Liver (tissue), 9 donors: Measurements from ENCODE around the gene PARD3B. TPM values are rescaled to one million over a fixed set of nuclear protein-coding genes. Genes with fewer than 3 reads are reported as not detected.

ENCODE experiments used
- DNase-seq: peaks from one replicate; pipeline ENCODE4 v3.0.0-alpha.2; 2017; ENCODE audit warnings: low spot score
- H3K27ac ChIP-seq, 2 donors: one replicate each; pipeline ENCODE4 v1.7.0; 2013; ENCODE audit warnings: inconsistent platforms in 2 of 2, low read length in 2 of 2, control low read depth in 1 of 2, low read depth in 1 of 2, mild to moderate bottlenecking in 1 of 2
- H3K27me3 ChIP-seq, 4 donors: one replicate each; pipeline versions ENCODE4 v1.6.1 to v1.7.0; 2013; ENCODE audit warnings: low read length in 3 of 4, inconsistent platforms in 1 of 4, mild to moderate bottlenecking in 1 of 4, moderate library complexity in 1 of 4; ENCODE audit not compliant: control insufficient read depth in 4 of 4, insufficient read depth in 4 of 4
- H3K36me3 ChIP-seq, 4 donors: one replicate each; pipeline versions ENCODE4 v1.6.1 to v1.7.0; 2013; ENCODE audit warnings: low read length in 3 of 4, mild to moderate bottlenecking in 3 of 4, low read depth in 1 of 4, moderate library complexity in 1 of 4; ENCODE audit not compliant: control insufficient read depth in 4 of 4, insufficient read depth in 3 of 4
- H3K4me1 ChIP-seq, 4 donors: one replicate each; pipeline versions ENCODE4 v1.6.1 to v1.7.0; 2013; ENCODE audit warnings: low read length in 3 of 4, mild to moderate bottlenecking in 3 of 4, moderate library complexity in 1 of 4; ENCODE audit not compliant: control insufficient read depth in 4 of 4, insufficient read depth in 4 of 4
- H3K4me3 ChIP-seq, 3 donors: one replicate each; pipeline versions ENCODE4 v1.6.1 to v1.7.0; 2013; ENCODE audit warnings: low read length in 3 of 3, control low read depth in 1 of 3, low read depth in 1 of 3, mild to moderate bottlenecking in 1 of 3
- H3K9ac ChIP-seq, 2 donors: one replicate each; pipeline ENCODE4 v1.7.0; 2013; ENCODE audit warnings: low read length in 2 of 2, mild to moderate bottlenecking in 2 of 2, moderate library complexity in 2 of 2, control low read depth in 1 of 2, low read depth in 1 of 2
- H3K9me3 ChIP-seq, 4 donors: one replicate each; pipeline versions ENCODE4 v1.6.1 to v1.7.0; 2013; ENCODE audit warnings: low read length in 3 of 4; ENCODE audit not compliant: control insufficient read depth in 4 of 4
- ATF3 ChIP-seq: IDR thresholded peaks from 2 replicates; pipeline ENCODE4 v1.6.1; 2016; ENCODE audit warnings: antibody characterized with exemption
- CTCF ChIP-seq: fragments of 150-350 bp; IDR thresholded peaks from 2 replicates; pipeline ENCODE4 v1.5.1; 2017; ENCODE audit warnings: improper control_type of control experiment, low read depth, low read length; ENCODE audit not compliant: missing input control
- EGR1 ChIP-seq, 2 donors: IDR thresholded peaks; 2 replicates each; pipeline ENCODE4 v1.6.1; 2016 to 2018; ENCODE audit warnings: antibody characterized with exemption in 2 of 2, low read depth in 2 of 2
- FOXA1 ChIP-seq: IDR thresholded peaks from 2 replicates; pipeline ENCODE4 v1.6.1; 2016; ENCODE audit warnings: antibody characterized with exemption
- FOXA2 ChIP-seq: IDR thresholded peaks from 2 replicates; pipeline ENCODE4 v1.6.1; 2016; ENCODE audit warnings: antibody characterized with exemption
- GABPA ChIP-seq, 2 donors: IDR thresholded peaks in 1 of 2; conservative IDR thresholded peaks in 1 of 2; 2 replicates each; pipeline ENCODE4 v1.6.1; 2016; ENCODE audit warnings: antibody characterized with exemption in 2 of 2, mild to moderate bottlenecking in 1 of 2, moderate library complexity in 1 of 2
- HNF4A ChIP-seq, 2 donors: conservative IDR thresholded peaks; 2 replicates each; pipeline ENCODE4 v1.6.1; 2016; ENCODE audit warnings: antibody characterized with exemption in 2 of 2, mild to moderate bottlenecking in 2 of 2
- HNF4G ChIP-seq: IDR thresholded peaks from 2 replicates; pipeline ENCODE4 v1.6.1; 2016; ENCODE audit warnings: antibody characterized with exemption
- JUND ChIP-seq, 2 donors: IDR thresholded peaks; 2 replicates each; pipeline ENCODE4 v1.6.1; 2016; ENCODE audit warnings: antibody characterized with exemption in 2 of 2
- MAX ChIP-seq: IDR thresholded peaks from 2 replicates; pipeline ENCODE4 v1.6.1; 2016; ENCODE audit warnings: antibody characterized with exemption
- NR2F2 ChIP-seq: IDR thresholded peaks from 2 replicates; pipeline ENCODE4 v1.6.1; 2016; ENCODE audit warnings: antibody characterized with exemption
- RAD21 ChIP-seq, 2 donors: IDR thresholded peaks; 2 replicates each; pipeline ENCODE4 v1.6.1; 2016; ENCODE audit warnings: antibody characterized with exemption in 2 of 2, mild to moderate bottlenecking in 2 of 2
- REST ChIP-seq: IDR thresholded peaks from 2 replicates; pipeline ENCODE4 v1.6.1; 2016; ENCODE audit warnings: antibody characterized with exemption, mild to moderate bottlenecking
- RXRA ChIP-seq, 2 donors: IDR thresholded peaks; 2 replicates each; pipeline ENCODE4 v1.6.1; 2017 to 2018; ENCODE audit warnings: antibody characterized with exemption in 2 of 2, mild to moderate bottlenecking in 1 of 2
- SP1 ChIP-seq: IDR thresholded peaks from 2 replicates; pipeline ENCODE4 v1.6.1; 2018; ENCODE audit warnings: antibody characterized with exemption, mild to moderate bottlenecking
- TAF1 ChIP-seq: conservative IDR thresholded peaks from 2 replicates; pipeline ENCODE4 v1.6.1; 2016; ENCODE audit warnings: antibody characterized with exemption, mild to moderate bottlenecking
- YY1 ChIP-seq: IDR thresholded peaks from 2 replicates; pipeline ENCODE4 v1.6.1; 2016; ENCODE audit warnings: antibody characterized with exemption, mild to moderate bottlenecking
- ZBTB33 ChIP-seq: IDR thresholded peaks from 2 replicates; pipeline ENCODE4 v1.6.1; 2016; ENCODE audit warnings: antibody characterized with exemption
- WGBS: extraction: QIAGEN DNeasy Blood & Tissue Kit; methylation state at CpG from one replicate; pipeline ENCODE4 v1.1.7; 2013; 5-methylcytosine and 5-hydroxymethylcytosine counted together
- polyA plus RNA-seq, 2 donors: library from polyadenylated mRNA; stranded (reverse) in 1 of 2; unstranded in 1 of 2; fragments of 200-250 nt in 1 of 2; fragments of >200 nt in 1 of 2; fragmentation: Nextera tagmentation in 1 of 2; extraction: Ambion mirVana in 1 of 2; gene quantifications; one replicate each; pipeline versions ENCODE4 v1.2.1 to v1.2.3, GENCODE V29; 2013 to 2015
- total RNA-seq, 2 donors: library from RNA; depleted of rRNA; stranded (reverse); fragments of >200 nt; gene quantifications; one replicate each; pipeline ENCODE4 v1.2.3, GENCODE V29; 2014
- donor health status: healthy.
- donor health status: healthy.
- donor health status: healthy.
- donor health status: healthy.
- donor health status: healthy.

PARD3B gene
- total and polyA plus RNA-seq, 4 donors: 1.1 to 10.3 (median 3.7) TPM

- Histone ChIP-seq H3K27me3 (no peaks in the 10 kb centered on the region), H3K36me3 (no peaks in the 10 kb centered on the region), H3K27ac (no peak overlapping the region), H3K9me3 (no peaks in the 10 kb centered on the region), H3K4me1 (no peaks in the 10 kb centered on the region), H3K9ac (no peak overlapping the region), H3K4me3 (no peak overlapping the region)
- WGBS: 88% methylated on average over 2 of the region's 2 CpGs
- DNase-seq: no peak
- TF ChIP-seq HNF4G: no peak
- no peak for TF ChIP-seq FOXA1
- no peak for TF ChIP-seq CTCF
These were observed 667.1 kb downstream of the PARD3B start for GRCh38 chr2:205212357-205212756.

GRCh38 chr2:205216092-205216491, 670.8 kb downstream of the PARD3B start:
- 73% methylated on average over 5 of the region's 5 CpGs for WGBS
- Histone ChIP-seq H3K9me3 (no peaks in the 10 kb centered on the region), H3K9ac (no peak overlapping the region), H3K4me3 (no peak overlapping the region), H3K27ac (no peak overlapping the region), H3K4me1 (no peaks in the 10 kb centered on the region), H3K36me3 (no peaks in the 10 kb centered on the region), H3K27me3 (no peaks in the 10 kb centered on the region)
- no peak for DNase-seq
- TF ChIP-seq RXRA (IDR thresholded peaks at IDR 0.05) (no peak), YY1 (no peak), HNF4G (no peak), HNF4A (conservative IDR thresholded peaks at IDR 0.05) (no peak), ZBTB33 (no peak), FOXA1 (no peak), EGR1 (IDR thresholded peaks at IDR 0.05; ENCODE audit: low read depth in 2 of 2) (no peak), CTCF (no peak), REST (no peak), JUND (IDR thresholded peaks at IDR 0.05) (no peak), GABPA (IDR thresholded peaks at IDR 0.05 in 1 of 2, conservative IDR thresholded peaks at IDR 0.05 in 1 of 2) (no peak), TAF1 (no peak), FOXA2 (no peak), SP1 (no peak), NR2F2 (no peak), MAX (no peak), RAD21 (IDR thresholded peaks at IDR 0.05) (no peak), ATF3 (no peak)
